NCI-H748 (cell line): ENCODE data around the gene SLX4.

Experiments
- DNase-seq: peaks from one replicate; lab custom pipeline; 2025; ENCODE audit not compliant: unreplicated experiment; lab: John Stamatoyannopoulos, UW

Gene SLX4

DNA sequence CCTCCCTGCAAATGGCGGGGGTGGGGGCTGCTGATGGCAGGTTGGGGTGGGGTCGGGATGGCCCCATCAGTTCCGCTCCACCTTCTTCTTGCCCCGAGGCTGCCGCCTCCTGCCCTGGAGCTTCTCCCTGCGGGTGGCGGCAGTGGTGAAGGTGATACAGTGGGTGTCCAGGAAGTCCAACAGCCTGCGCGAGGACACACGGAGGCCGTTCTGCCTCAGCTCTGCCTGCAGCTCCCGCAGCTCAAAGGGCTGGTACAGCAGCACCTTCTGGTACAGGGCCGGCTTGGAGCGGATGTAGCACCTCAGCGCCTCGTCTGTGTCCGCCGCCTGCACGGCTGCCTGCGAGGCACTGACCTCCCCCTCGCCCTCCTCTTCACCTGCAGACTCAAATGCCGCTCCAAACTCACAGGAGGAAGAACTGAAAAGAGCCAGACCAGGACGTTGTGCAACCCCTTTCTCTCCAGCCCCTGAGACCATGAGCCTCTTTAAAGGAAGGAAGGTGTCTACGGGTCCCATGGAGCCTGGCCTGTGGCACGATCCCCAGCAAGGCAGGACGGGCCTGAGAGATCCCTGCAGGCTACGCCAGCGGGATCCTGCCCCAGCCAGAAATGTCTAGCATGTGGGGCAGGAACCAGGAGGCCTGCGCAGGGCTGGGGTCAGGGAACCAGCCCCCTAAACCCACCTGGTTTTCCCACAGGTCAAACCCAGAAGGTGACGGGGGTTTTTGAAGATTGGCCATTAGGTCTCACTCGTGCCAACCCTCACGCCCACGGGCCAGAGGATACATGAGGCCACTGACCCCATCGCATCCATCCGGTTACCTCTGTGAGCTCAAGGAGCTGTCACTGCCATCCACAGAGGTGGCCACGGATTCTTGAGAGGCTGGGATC, 28.9 kb downstream of the SLX4 start:
- DNase-seq: no peak

DNA sequence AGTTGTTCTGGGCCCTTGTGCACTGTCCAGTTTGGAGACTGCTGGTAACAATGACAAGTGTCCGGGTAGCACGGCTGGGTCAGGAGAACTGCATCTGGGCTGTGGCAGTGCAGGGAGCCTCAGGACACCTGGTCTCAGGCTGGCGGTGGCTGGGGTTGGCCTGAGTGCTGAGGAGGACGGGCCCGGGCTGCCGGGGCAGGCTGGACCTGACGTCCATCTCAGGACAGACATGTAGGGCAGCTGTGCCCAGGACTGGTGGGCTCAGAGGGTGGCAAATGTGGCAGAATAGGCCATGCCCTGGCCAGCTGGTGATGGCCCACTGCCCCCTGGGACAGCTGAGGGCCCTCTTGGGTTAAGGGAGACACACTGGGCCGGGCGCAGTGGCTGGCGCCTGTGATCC, 30.0 kb downstream of the SLX4 start:
- DNase-seq: no peak

DNA sequence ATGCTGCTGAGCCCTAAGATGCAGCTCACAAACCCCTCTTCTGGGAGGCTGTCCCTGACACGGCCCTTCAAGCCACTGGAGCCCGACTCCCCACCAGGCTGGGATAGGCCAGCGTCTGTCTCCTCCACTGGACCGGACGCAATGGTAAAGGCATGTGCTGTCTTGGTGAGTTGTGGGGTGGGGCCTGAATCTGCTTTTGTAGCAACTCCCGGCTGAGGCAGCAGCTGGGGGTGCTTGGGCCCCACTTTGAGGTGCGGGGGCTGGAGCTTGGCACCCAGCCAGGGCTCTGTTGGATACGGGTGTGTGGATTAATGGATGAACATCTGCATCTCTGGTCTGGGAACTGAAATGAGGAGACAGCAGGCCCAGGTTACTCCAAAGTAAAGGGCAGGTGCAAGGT, 30.7 kb downstream of the SLX4 start:
- DNase-seq: no peak

DNA sequence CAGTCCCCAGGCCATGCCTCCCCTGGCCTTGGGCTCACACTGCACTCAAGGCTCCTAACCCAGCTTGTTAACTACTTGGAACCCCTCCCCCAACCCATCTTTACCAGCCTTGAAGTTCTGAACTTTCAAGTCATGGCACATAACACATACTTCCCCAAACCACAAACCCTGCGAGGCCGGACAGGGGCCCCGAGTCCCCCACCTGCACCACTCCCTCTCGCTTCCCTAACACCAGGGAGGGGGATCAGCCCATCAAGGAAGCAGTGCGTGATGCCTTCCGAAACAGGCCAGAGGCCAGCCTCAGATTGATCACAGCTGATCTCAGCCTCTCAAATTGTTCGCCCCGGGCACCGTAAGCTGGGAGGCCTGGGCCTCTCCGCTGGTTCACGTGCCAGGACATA, 31.2 kb downstream of the SLX4 start:
- DNase-seq: no peak

DNA sequence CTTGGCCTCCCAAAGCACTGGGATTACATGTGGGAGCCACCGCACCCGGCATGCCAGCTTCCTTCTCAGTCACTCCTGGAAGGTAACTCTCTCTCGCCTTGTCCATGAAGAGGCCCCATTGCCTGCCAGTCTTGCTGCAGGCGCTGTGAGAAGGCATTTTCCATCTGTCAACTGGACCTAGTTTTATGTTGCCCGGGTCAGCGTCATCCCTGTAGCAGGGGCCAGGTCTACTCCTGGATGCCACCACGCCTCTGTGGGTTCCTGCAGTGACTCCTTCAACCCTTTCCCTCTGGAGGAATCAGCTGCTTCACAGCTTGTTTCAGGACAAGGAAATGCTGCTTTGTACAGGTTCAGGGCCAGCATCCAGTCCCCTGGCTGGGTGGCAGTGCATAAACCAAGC, 31.6 kb downstream of the SLX4 start:
- DNase-seq: no peak

DNA sequence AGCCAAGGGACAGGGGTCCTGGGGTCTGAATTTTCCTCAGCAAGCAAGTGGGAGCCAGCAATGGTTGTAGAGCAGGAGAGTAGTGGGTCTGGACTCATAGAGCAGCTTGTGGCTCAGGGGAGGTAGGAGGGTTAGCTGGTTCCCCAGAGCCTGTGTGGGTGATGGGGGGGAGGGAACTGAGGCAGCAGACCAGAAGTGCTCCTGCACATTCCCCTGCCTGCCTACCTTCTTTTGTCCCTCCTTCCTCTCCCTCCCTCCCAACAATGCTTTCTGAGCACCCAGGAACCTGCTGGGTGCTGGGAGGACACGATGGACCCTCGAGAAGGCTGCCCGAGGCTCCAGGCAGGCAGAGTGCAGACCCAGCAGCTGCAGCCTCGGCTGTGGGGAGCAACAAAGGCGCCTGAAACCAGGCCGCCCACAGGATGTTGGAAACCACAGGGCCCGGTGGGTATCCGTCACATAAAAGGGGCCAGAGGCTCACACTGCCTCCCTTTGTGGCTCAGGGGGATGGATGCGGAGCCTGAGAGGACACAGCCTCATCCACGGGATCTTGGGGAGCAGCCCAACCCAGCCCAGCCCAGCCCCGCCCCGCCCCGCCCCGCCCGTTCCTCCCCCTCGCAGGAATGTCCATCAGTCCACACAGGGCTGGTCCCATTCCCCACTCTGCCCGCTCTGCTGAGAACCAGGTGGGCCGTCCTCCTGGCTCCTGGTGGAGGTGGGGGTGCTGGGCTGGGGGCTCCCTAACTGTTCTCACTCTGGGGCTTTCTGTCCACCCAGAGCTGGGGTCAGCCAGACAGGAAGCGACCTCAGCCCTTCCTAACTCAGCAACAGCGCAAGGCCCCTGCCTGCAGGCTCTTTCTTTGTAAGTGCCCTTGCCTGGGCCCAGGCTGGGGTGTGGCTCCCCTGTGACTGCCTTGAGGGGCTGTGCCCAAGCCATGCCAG, 32.5 kb downstream of the SLX4 start:
- no peak for DNase-seq

DNA sequence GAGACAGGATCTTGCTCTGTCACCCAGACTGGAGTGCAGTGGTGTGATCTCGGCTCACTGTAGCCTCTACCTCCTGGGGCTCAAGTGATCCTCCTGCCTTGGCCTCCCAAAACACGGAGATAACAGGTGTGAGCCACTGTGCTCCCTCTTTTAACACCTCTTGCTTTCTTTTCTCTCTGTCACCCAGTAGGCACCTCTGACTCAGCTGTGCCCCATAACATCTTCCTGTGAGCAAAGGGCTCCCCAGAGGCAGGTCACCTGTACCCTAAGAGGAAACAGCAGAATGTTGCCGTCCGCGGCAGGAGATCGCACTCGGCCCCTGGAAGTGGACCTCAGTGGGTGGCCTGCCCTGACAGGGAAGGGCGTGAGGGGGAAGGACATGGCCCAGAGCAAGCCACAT, 33.3 kb downstream of the SLX4 start:
- no peak for DNase-seq

DNA sequence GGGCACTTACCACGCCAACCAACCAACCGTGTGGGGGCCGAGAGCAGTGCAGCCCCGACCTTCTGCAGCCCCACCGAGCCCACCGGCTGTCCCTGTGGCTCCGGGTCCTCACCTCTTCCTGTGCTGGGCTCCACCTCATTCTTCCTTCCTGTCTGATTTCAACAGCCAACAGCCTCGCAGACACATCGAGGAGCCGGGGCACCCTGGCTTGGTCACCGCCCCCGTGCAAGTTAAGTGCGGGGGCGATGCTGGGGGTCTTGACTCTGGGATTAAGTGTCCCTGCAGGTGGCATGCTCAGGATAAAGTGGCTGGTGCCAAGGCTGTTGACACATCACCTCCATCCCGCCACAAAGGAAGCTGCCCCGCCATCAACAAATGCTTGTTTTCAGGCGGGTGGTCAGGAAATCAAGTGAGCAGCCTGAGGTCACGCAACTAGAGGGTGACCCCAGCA, 34.1 kb downstream of the SLX4 start, which contains the start of gene NLRC3:
Gene NLRC3 (minus strand): TSS at position 102 of the 451 bp plus-strand sequence. CDS start 12,367 bp downstream, outside the sequence.
- DNase-seq: no peak

DNA sequence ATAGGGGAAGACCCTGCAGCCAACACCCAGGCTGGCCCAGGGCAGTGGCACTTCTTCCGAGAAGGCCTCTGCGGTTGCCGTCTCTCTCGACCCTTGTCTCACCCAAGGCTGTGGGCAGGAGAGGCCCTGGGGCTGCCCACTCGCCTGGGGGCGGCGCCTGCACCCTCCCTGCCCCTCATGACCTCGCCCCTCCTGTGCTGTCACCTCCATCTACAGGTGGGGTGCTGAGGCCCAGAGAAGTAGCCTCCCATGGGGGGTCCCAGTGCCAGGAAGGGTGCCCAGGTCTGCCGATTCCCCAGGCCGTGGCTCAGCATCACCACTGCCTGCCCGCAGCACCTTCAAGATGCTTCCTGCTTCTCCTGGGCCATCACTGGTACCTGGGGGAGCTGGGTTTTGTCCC, 35.2 kb downstream of the SLX4 start:
- DNase-seq: no peak

DNA sequence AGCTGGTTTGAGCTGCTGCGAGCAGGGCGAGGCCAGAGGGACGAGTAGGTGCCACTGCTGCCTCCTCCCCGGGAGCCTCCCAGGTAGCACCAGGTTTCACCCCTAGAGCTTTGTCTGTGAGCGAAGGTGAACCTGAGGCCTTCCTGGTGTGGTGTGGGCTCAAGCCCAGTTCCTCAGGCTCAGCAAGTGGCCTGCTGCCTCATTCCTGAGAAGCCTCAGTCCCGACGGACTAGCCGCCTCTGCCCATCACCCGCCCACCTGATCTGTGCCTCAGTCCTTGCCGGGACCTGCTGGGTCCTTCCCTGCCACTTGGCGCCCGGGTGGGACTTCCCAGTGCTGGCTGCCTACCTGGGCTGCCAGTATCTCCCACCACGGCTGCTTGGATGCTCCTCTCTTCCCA, 35.9 kb downstream of the SLX4 start:
- no peak for DNase-seq

DNA sequence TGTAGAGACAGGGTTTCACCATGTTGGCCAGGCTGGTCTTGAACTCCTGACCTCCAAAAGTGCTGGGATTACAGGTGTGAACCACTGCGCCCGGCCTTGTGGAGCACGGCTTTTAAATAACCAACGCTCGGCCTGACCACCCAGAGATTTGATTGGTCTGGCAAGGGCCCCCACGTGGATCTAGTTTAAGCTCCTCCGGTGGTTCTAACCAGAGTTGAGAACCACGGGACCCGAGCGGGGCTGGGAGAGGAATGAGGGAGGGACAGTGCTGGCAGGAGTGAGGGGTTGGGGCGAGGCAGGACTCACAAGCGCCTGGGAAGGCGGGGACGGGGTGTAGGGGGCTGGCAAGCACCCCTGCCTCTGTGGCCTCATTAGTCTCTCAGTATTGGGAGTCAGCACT, 37.2 kb downstream of the SLX4 start:
- DNase-seq: no peak

DNA sequence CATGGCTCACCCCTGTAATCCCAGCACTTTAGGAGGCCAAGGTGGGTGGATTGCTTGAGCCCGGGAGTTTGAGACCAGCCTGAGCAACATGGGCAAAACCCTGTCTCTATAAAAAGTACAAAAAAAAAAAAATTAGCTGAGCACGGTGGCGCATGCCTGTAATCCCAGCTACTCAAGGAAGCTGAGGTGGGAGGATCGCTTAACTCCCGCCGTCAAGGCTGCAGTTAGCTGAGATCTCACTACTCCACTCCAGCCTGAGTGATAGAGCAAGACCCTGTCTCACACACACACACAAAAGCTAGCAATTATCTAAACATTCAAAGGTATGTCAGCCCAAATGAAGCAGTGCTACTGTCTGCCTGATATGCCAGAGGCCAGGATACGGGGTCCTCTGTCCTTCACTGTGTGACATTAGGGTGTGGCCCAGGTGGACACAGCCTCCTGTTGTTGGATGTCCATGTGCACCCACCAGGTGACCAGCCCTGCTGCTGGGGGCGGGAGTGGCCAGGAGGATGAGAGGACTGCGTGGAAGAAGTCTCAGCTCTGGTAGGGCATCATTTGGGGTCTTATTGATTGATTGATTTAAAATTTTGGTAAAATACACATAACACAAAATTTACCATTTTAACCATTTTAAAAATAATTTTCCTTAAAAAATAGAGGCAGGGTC, 38.1 kb downstream of the SLX4 start:
- no peak for DNase-seq

DNA sequence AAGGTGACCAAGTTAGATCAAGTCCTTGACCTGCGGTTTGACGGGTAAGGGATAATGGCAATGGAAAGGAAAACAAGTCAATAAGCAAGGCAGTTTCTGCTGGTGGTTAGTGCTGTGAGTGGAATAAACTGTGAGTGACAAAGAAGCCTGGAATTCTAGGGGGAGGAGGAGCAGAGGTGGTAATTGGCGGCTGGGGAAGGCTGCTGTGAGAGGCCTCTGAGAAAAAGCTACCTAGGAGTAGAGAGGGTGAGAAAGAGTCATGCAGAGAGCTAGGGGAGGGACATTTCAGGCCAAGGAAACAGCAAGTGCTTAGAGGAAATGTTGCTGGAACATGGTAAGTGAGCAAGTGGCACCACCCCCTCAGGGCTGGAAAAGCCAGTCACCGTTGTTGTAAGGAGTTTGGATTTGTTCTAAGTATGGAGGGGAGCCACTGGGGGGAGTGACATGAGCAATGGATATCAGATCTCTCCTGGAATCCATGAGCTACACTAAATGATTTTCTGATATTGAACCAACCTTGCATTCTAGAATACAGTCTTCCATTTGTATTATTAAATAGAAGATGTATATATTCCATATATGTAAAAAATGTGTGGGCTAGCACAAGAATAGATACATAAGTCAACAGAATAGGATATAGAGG, 40.9 kb downstream of the SLX4 start:
- no peak for DNase-seq

DNA sequence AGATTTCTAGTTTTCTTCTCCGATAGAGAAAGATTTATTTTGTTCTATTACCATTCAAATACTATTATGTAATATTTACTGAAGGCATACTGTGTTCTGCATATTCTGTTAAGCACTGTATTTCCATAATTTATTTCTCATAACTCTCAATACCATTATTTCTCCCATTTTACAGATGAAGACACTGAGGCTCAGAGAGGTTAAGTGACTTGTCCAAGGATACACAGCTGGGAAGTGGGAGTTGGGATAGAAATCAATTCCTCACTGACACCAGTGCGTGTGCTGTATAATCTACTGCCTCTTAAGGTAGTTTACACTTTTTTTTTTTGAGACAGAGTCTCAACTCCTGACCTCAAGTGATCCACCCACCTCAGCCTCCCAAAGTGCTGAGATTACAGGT, 41.6 kb downstream of the SLX4 start:
- no peak for DNase-seq

DNA sequence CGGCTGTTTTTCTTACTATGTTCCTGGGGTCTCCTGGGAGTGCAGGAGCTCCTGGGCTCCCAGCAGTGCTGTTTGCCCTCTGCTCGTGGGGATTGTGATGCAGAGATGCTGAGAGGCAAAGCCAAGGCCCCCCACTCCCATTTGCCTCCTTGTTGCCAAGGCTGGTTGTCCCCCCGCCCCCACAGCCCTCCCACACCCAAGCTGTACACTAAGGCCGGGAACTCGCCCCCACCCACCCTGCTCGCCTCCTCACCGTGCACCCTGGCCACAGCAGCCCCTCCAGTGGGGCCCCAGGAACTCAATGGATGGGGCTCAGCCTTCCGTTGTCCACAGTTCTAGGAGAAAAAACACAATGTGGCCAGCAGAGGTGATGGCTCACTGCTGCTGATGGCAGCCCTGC, 44.4 kb downstream of the SLX4 start:
- no peak for DNase-seq

DNA sequence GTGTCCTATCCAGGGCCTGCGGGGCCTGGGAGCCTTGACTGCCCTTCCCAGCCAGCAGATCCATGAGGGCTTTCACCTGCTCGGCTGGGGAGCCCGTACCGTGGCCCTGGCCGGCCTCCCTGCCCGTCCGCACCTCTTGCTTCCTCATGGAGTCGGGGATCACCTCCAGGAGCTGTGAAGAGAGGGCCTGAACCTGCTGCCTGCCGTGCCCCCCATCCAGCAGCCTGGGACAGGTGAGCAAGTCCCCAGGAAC, 46.6 kb downstream of the SLX4 start:
- no peak for DNase-seq

DNA sequence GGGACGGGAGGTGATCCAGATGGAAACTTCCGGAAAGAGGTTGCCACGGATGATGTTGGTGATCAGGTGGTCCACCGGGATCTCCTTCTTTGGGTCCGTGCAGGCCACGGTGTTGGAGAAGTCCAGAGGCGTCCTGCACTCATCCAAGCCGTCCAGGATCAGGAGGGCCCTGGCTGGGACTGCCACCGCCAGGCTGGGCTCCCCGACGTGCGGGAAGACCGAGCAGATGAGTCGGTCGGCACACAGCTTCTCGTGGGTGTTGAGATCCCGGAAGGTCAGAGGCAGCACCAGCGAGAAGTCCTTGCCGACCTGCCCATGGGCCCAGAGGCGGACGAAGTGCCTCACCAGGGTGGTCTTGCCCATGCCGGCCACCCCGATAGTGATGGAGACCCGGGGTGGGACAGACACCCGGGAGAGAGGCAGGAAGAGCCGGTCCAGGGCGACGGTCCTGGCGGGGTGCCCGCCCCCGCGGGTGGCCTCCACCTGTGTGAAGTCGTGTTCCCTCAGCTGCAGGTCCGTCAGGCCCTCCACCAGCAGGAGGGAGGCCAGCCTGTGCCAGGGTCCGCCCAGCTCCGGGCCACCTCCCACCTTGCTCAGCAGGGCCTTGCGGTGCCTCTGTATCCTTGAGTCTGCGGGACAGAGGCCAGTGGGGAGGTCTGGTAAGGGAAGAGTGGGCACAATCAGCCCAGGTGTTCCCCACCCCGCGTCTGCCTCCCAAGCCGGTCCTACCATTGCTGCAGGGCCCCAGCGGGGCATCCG, 47.1 kb downstream of the SLX4 start:
- DNase-seq: no peak

DNA sequence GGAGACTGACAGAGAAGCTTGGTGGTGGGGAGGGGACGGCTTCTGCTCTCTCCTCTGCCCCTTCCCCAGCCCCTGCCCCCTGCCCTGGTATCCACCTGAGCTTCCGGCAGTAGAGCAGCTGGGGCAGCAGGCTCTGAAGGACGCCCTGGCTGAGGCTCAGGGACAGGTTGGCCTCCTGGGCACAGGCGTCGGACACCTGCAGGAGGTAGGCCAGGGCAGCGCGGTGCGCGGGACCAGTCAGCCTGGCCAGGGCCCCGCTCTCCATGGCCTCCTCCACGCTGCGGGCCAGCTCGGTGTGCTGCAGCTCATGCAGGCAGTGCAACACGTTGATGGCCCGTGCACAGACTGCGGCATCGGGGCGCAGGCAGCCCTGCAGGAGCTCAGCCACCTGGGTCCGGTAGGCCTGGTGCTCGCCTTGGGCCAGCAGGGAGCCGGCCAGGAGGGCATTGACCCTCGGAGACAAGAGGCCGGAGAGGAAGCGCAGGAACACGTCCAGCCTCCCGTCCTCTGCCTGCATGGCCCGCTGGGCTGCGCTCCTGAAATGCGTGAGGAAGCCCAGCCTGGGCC, 48.4 kb downstream of the SLX4 start:
- no peak for DNase-seq

DNA sequence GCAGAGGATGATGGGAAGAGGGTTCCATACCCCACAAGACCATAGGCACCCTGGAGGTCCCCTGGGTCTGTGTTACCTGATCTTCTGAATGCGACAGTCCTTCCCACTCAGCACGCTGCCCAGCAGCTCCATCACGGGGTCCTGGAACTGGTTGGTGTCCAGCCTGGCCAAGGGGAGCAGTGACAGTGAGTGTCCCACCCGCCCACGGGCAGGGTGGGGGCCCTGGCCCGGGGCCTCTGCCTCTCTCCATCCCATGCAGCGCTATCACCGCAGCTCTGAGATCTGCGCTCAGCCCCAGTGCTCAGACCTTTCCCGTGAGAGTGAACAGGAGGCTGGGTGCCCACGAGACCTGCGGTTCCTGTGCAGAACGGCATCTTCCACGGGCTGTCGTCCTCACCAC, 49.8 kb downstream of the SLX4 start:
- no peak for DNase-seq

DNA sequence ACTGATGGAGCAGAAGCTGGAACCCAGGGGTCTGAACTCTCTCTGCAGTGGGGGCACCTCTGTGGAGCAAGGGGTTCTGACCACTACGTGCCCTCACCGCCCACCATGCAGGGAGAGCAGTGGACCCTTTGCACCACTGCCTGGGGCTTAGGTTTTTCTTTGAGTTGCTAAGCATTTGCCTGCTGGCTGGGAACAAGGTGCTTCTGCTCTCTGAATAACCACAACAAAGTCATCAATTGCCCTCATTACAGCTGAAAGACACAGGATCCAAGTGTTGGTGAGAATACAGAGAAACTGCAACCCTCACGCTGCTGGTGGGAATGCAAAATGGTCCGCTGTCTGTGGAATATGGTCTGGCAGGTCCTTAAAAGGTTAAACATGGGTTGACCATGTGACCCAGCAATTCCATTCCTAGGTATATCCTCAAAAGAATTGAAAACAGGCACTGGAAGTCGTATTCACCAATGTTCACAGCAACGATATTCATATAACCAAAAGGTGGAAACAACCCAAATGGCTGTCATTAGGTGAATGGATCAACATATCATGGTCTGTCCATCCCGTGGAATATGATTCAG, 57.0 kb downstream of the SLX4 start:
- no peak for DNase-seq
